ENCODE data around the gene PRKG1. TPM values are rescaled to one million over a fixed set of nuclear protein-coding genes. Genes with fewer than 3 reads are reported as not detected.

Gene PRKG1
- total RNA-seq, 1 donor from 2014 or later = 50.2 TPM

- no peak for DNase-seq (ENCODE audit: low spot score in 2 of 2)
- intact Hi-C loops (cut with DNase I) = no loop called here
- H3K27me3 ChIP-seq = no peaks in the 10 kb centered on the region
- H3K27ac ChIP-seq = peak overlapping the region in 1 of 2 donors; percentile 50
- H3K4me3 ChIP-seq = no peak overlapping the region
- H3K36me3 ChIP-seq = no peaks in the 10 kb centered on the region
- no peak for TF ChIP-seq CTCF (IDR thresholded peaks at IDR 0.05)
- H3K9me3 ChIP-seq = no peaks in the 10 kb centered on the region
- peaks cover 0 to 45% of the 10 kb centered on the region in 2 donors for H3K4me1 ChIP-seq
Measured at GRCh38 chr10:51034769-51035168, 39.5 kb upstream of the PRKG1 start.

- peaks cover 0 to 39% of the 10 kb centered on the region in 2 donors for H3K4me1 ChIP-seq
- no peak for TF ChIP-seq CTCF (IDR thresholded peaks at IDR 0.05)
- no peak overlapping the region for H3K4me3 ChIP-seq
- H3K9me3 ChIP-seq = no peaks in the 10 kb centered on the region
- no peaks in the 10 kb centered on the region for H3K36me3 ChIP-seq
- intact Hi-C loops (cut with DNase I) = no loop called here
- DNase-seq (ENCODE audit: low spot score in 2 of 2) = no peak
- H3K27me3 ChIP-seq = no peaks in the 10 kb centered on the region
- peak overlapping the region in 1 of 2 donors; percentile 50 for H3K27ac ChIP-seq
Measured at GRCh38 chr10:51035344-51035743, 38.9 kb upstream of the PRKG1 start.

GRCh38 chr10:51045871-51046270 lies 28.4 kb upstream of the PRKG1 start:
- H3K9me3 ChIP-seq = no peaks in the 10 kb centered on the region
- TF ChIP-seq CTCF (IDR thresholded peaks at IDR 0.05) = no peak
- H3K27ac ChIP-seq = peak overlapping the region; percentile 68 to 83
- intact Hi-C loops (cut with DNase I) = loop anchor here (2.0 kb wide), 1 partner anchor 35 kb away; no protein-coding TSS in a partner anchor
- H3K4me3 ChIP-seq = peak overlapping the region in 1 of 2 donors; percentile 42
- no peaks in the 10 kb centered on the region for H3K36me3 ChIP-seq
- no peaks in the 10 kb centered on the region for H3K27me3 ChIP-seq
- H3K4me1 ChIP-seq = peaks cover 4 to 31% of the 10 kb centered on the region in 2 donors
- DNase-seq (ENCODE audit: low spot score in 2 of 2) = no peak

- Histone ChIP-seq H3K27me3 (no peaks in the 10 kb centered on the region), H3K4me3 (peak overlapping the region in 1 of 2 donors; percentile 42), H3K27ac (peak overlapping the region; percentile 68 to 83), H3K36me3 (no peaks in the 10 kb centered on the region), H3K4me1 (peaks cover 4 to 27% of the 10 kb centered on the region in 2 donors), H3K9me3 (no peaks in the 10 kb centered on the region)
- intact Hi-C loops (cut with DNase I) = loop anchor here (2.0 kb wide), 1 partner anchor 36 kb away; no protein-coding TSS in a partner anchor
- no peak for TF ChIP-seq CTCF (IDR thresholded peaks at IDR 0.05)
- peak in 1 of 2 donors; percentile 64 for DNase-seq (ENCODE audit: low spot score in 2 of 2)
Measured at GRCh38 chr10:51046654-51047053, 27.6 kb upstream of the PRKG1 start.

- H3K4me1 ChIP-seq = peaks cover 4 to 30% of the 10 kb centered on the region in 2 donors
- H3K27me3 ChIP-seq = no peaks in the 10 kb centered on the region
- no peaks in the 10 kb centered on the region for H3K9me3 ChIP-seq
- H3K4me3 ChIP-seq = no peak overlapping the region
- no peaks in the 10 kb centered on the region for H3K36me3 ChIP-seq
- DNase-seq (ENCODE audit: low spot score in 2 of 2) = no peak
- intact Hi-C loops (cut with DNase I) = loop anchor here (2.0 kb wide), 1 partner anchor 37 kb away; no protein-coding TSS in a partner anchor
- peak in 1 of 3 experiments; percentile 24 for TF ChIP-seq CTCF (IDR thresholded peaks at IDR 0.05)
- H3K27ac ChIP-seq = peak overlapping the region; percentile 68 to 83
Measured at GRCh38 chr10:51047857-51048256, 26.4 kb upstream of the PRKG1 start.

- Histone ChIP-seq H3K27ac (peak overlapping the region; percentile 68 to 83), H3K4me3 (no peak overlapping the region), H3K4me1 (peaks cover 4 to 31% of the 10 kb centered on the region in 2 donors), H3K27me3 (no peaks in the 10 kb centered on the region), H3K36me3 (no peaks in the 10 kb centered on the region), H3K9me3 (no peaks in the 10 kb centered on the region)
- no peak for DNase-seq (ENCODE audit: low spot score in 2 of 2)
- TF ChIP-seq CTCF (IDR thresholded peaks at IDR 0.05) = no peak
- intact Hi-C loops (cut with DNase I) = no loop called here
Measured at GRCh38 chr10:51048792-51049191, 25.5 kb upstream of the PRKG1 start.
